Stimulated activated memory B cell treated with anti-CD40 and anti-IgM and Interleukin-4, amounts not matched to agents 10 μg/mL and 1 μg/mL and 100 μg/mL, for 72 hours (primary cell): Measurements from ENCODE around the gene MCM6.

ENCODE experiments used
- ATAC-seq: fragments of 150-1000 bp; cut with Tn5 transposase; 2 replicates; pipeline ENCODE4 v1.10.0; 2021
- H3K27ac Mint-ChIP-seq: one replicate; pipeline ENCODE4 v1.8.0; 2022; ENCODE audit warnings: mild to moderate bottlenecking, mixed read lengths
- H3K27me3 Mint-ChIP-seq: one replicate; pipeline ENCODE4 v1.8.0; 2022; ENCODE audit warnings: mixed read lengths
- H3K36me3 Mint-ChIP-seq: one replicate; pipeline ENCODE4 v1.8.0; 2022; ENCODE audit warnings: mixed read lengths
- H3K4me1 Mint-ChIP-seq: one replicate; pipeline ENCODE4 v1.8.0; 2022; ENCODE audit warnings: mixed read lengths
- H3K4me3 Mint-ChIP-seq: one replicate; pipeline ENCODE4 v1.8.0; 2022; ENCODE audit warnings: mild to moderate bottlenecking, moderate library complexity, mixed read lengths
- H3K9me3 Mint-ChIP-seq: one replicate; pipeline ENCODE4 v1.8.0; 2022; ENCODE audit warnings: mixed read lengths

Gene MCM6

GRCh38 chr2:135792401-135793150, 83.7 kb downstream of the MCM6 start:
- ATAC-seq = peak; percentile 79
- Mint-ChIP-seq H3K27me3 (no peaks in the 10 kb centered on the region), H3K36me3 (peaks cover under 1% of the 10 kb centered on the region), H3K4me3 (no peak overlapping the region), H3K9me3 (no peaks in the 10 kb centered on the region), H3K27ac (peak overlapping the region; percentile 56), H3K4me1 (peaks cover 34% of the 10 kb centered on the region)

GRCh38 chr2:135791418-135792190, 84.6 kb downstream of the MCM6 start:
- no peaks in the 10 kb centered on the region for H3K9me3 Mint-ChIP-seq
- ATAC-seq = no peak
- H3K27me3 Mint-ChIP-seq = no peaks in the 10 kb centered on the region
- peak overlapping the region; percentile 56 for H3K27ac Mint-ChIP-seq
- peaks cover 8% of the 10 kb centered on the region for H3K36me3 Mint-ChIP-seq
- no peak overlapping the region for H3K4me3 Mint-ChIP-seq
- H3K4me1 Mint-ChIP-seq = peaks cover 34% of the 10 kb centered on the region

- H3K27ac Mint-ChIP-seq = no peak overlapping the region
- no peak overlapping the region for H3K4me3 Mint-ChIP-seq
- H3K36me3 Mint-ChIP-seq = peaks cover 20% of the 10 kb centered on the region
- no peaks in the 10 kb centered on the region for H3K27me3 Mint-ChIP-seq
- H3K4me1 Mint-ChIP-seq = peaks cover 30% of the 10 kb centered on the region
- no peak for ATAC-seq
- H3K9me3 Mint-ChIP-seq = no peaks in the 10 kb centered on the region
Measured at GRCh38 chr2:135790423-135790822, 85.8 kb downstream of the MCM6 start.
